Astrocyte of the cerebellum (primary cell): ENCODE results near the gene HNRNPAB.

Source experiments
- DNase-seq: peaks from one replicate; pipeline ENCODE4 v3.0.0-alpha.2; 2011; ENCODE audit warnings: low read depth
- H3K4me3 ChIP-seq: 2 replicates; pipeline ENCODE4 v1.5.1; 2011; ENCODE audit warnings: mild to moderate bottlenecking, low read depth, low read length, moderate library complexity
- CTCF ChIP-seq: IDR thresholded peaks from 2 replicates; pipeline ENCODE4 v1.5.1; 2012; ENCODE audit warnings: low read length, low read depth, moderate library complexity, mild to moderate bottlenecking; ENCODE audit errors: missing control alignments
- in situ Hi-C: cut with HindIII; loops from 2 replicates; pipeline ENCODE4 v1.10.0; 2017; ENCODE audit warnings: low sequenced_read_pairs

HNRNPAB gene

GRCh38 chr5:178201221-178201926, 3.0 kb upstream of the HNRNPAB start:
- DNase-seq = no peak
- no peak for TF ChIP-seq CTCF
- H3K4me3 ChIP-seq = no peak overlapping the region
- in situ Hi-C loops = no loop called here

GRCh38 chr5:178201927-178202235, 2.5 kb upstream of the HNRNPAB start:
- in situ Hi-C loops = no loop called here
- TF ChIP-seq CTCF = no peak
- no peak overlapping the region for H3K4me3 ChIP-seq
- no peak for DNase-seq

- no peak for TF ChIP-seq CTCF
- in situ Hi-C loops = no loop called here
Measured at GRCh38 chr5:178202541-178202940, 1.8 kb upstream of the HNRNPAB start.

GRCh38 chr5:178203670-178204181, 607 bp upstream of the HNRNPAB start:
- peak overlapping the region; percentile 70 for H3K4me3 ChIP-seq
- no peak for DNase-seq
- TF ChIP-seq CTCF = no peak
- in situ Hi-C loops = no loop called here

More at GRCh38 chr5:178202541-178202940, 1.8 kb upstream of the HNRNPAB start:
- DNase-seq = no peak
- H3K4me3 ChIP-seq = no peak overlapping the region

GRCh38 chr5:178204935-178205748, 809 bp downstream of the HNRNPAB start:
- in situ Hi-C loops = no loop called here

GRCh38 chr5:178205749-178206047, 1.4 kb downstream of the HNRNPAB start:
- peak overlapping the region; percentile 70 for H3K4me3 ChIP-seq
- no peak for TF ChIP-seq CTCF
- in situ Hi-C loops = no loop called here
- DNase-seq = no peak

More at GRCh38 chr5:178204935-178205748, 809 bp downstream of the HNRNPAB start:
- no peak for DNase-seq
- peak overlapping the region; percentile 70 for H3K4me3 ChIP-seq
- TF ChIP-seq CTCF = no peak
